HG03432 (cell line): ENCODE results near the gene OBP2A.

Experiments
- ATAC-seq: cut with Tn5 transposase; IDR thresholded peaks from one replicate; pipeline ENCODE4 v1.9.1; 2021; ENCODE audit warnings: mild to moderate bottlenecking, moderate library complexity; ENCODE audit not compliant: unreplicated experiment

Gene OBP2A

DNA sequence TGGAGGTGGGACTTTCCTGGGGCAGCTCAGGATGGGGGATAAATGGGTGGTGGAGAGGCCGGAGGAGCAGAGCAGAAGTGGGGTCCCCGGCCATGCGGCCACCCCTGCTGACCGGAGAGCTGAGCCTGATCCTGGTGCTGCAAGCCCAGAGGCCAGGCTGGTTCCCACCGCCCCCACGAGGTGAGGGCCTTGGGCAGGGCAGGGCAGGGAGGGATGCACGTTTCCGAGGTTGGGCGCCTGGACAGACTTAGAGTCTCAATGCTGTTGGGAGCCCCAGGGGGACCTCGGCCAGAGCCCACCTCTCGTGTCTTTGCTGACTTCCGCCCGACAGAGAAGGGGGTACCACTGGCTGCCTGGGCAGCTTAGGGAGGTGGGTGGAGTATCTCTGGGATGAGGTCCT lies 5.5 kb downstream of the OBP2A start:
- ATAC-seq = no peak

DNA sequence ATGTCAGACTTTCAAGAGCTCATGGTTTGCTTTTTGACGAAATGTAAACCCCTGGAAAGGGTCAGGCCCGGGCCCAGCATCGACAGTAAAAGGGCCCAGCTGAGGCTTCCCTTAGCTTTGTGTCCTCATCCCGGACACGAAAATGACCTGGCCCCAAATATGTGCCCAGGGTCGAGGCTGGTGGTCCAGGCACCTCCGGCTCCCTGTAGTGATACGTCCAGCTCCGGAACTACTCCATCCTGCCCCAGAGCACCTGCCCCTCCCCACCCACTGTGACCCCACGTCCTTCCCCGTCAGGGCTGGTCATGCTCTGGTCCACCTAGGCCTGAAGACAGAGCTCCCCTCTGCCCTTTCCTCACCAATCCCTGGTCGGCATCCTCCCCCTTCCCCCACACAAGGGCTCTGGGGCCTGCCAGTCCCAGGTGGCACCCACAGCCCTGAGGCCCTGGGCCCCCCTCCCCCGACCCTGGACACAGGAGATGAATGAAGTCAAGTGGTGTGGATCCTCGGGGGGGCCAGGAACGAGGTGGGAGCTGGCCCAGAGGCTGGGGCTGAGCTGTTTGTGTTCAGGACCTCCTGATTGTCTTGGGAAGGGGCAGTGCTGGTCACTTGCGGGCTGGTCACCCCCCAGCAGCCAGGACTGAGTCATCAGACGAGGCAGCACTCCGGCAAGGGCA lies 6.2 kb downstream of the OBP2A start:
- no peak for ATAC-seq

DNA sequence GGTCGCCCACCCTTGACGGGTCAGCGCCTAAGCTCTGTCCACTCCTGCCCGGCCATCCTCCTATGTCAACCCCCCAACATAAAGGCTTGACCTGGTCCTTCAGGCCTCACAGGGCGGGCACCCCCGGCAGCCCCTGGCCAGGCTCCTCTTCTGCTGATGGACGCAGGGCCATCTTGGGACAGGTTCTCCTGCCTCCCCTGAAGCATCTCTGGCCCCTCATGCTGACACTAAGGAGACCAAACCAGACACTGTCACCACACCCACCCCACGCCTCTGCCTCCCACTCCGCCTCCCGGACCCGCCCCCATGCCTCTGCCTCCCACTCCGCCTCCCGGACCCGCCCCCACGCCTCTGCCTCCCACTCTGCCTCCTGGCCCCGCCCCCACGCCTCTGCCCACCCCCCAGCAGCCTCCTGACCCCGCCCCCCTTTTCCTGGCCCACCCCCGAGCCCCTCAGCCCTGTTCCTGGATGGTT lies 6.8 kb downstream of the OBP2A start:
- no peak for ATAC-seq

- no peak for ATAC-seq
These were observed 8.8 kb downstream of the OBP2A start for GRCh38 chr9:135554718-135555117.

DNA sequence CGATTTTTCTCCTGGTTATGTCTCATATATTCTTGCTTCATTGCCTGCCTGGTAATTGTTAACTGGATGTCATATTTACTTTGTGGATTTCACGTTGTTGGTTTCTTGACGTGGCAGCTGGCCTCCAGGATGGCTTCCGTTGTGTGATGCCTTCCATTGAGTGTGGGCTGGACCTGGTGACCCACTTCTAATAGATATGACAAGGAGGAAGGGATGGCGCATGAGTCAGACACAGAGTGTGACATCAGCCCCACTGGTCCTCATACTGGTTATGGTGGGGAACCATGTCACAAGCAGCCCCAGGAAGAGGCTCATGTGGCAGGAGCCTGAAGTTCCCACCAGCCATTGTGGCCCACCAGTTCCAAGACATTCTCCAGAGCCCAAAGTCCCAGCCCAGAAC lies 9.3 kb downstream of the OBP2A start:
- no peak for ATAC-seq

DNA sequence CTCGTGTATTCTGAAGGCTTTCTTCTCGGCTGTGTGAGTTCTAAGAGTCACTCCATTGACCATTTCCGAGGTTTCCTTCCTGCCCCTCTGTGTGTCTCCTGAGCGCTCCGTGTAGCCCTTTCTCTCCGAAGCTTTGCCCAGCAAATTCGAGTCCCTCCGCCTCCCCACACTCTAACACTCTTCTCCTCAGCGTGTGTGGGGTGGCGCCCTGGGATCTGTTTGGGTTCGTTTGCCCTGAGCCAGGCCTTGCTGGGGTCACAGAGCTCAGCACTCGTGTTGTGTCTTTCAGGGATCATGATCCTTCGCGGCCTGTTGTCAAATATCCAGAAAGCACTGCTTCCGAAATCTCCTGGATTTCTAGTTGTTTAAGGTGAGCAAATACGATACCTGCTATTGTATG lies 10.0 kb downstream of the OBP2A start:
- ATAC-seq = no peak

GRCh38 chr9:135559606-135560005 lies 13.7 kb downstream of the OBP2A start:
- no peak for ATAC-seq

DNA sequence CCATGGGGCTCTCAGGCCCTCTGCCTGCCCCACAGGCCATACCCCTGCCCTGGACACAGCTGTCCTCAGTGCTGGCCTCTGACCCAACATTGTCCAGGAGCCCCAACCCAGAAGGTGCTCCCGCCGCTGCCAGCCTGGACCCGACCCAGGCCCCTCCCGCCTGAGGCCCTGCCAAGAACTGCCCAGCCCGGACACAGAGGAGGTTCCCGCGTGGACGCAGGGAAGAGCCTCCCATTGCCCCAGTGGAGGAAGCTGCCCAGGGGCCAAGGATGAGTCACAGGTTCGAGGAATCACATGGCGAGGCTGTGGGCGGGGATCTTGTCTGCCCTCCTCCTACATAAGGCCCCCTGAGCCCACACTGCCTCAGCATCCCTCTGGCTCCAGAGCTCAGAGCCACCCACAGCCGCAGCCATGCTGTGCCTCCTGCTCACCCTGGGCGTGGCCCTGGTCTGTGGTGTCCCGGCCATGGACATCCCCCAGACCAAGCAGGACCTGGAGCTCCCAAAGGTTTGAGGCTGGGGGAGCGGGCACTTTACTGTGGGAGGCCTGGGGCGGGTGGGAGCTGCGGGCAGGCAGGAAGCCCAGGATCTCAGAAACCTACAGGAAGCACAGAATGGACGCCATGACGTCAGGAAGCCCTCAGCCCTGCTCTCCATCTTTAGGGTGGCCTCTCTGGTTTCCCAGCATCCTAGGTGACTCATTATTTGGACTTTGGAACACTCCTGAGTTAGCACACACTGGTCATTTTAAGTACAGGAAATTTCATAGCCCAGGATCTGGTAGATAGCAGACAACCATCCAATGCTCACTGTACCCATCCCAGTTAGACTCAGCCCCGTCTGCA lies 15.7 kb downstream of the OBP2A start, which contains the start of gene PAEP:
PAEP (plus strand) TSS at position 366 of the 844 bp plus-strand sequence.
- no peak for ATAC-seq

- ATAC-seq = no peak
These were observed 16.4 kb downstream of the OBP2A start for GRCh38 chr9:135562235-135562745.

GRCh38 chr9:135563039-135563476 lies 17.1 kb downstream of the OBP2A start:
- ATAC-seq = no peak

DNA sequence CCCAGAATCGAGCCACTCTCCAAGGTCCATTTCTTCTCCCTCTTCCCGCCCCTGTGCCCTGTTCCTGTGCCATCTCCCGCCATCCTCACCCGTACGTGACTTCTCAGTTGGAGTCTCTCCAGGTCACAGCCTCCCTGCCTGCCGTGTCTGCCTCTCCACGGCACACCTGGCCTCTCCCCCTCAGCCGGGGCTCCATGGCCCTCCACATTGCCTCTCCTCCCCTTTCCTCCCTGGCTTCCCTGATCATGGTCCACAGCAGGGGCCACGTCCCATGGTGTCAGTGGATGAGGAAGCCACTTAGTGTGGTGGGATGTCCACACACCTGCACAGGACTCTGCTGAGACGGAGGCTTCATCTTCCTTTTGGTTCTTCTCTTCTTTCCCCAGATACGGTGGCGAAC lies 17.9 kb downstream of the OBP2A start:
- ATAC-seq = no peak

- ATAC-seq = no peak
These were observed 19.3 kb downstream of the OBP2A start for GRCh38 chr9:135565141-135565628.

- no peak for ATAC-seq
These were observed 19.7 kb downstream of the OBP2A start for GRCh38 chr9:135565636-135566035.

- ATAC-seq = no peak
These were observed 20.6 kb downstream of the OBP2A start for GRCh38 chr9:135566552-135566951.

DNA sequence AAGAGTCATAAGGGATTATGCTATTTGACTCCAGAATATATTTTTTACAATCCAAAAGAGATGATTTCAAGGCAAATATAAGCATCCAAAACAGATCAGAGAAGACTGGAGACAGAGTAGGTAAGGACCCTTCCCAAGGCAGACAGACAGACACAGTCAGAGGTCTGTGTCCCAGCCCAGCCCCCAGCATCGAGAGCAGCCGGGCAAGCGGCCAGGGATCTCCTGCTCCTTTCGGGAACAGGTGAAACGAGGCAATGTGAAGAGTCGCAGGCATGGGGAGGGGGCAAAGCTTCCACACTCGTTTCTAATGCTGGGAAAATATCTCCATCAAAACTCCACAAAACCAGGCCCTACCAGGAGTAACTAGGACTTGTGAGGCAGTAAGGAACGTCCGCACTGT lies 21.4 kb downstream of the OBP2A start:
- no peak for ATAC-seq

DNA sequence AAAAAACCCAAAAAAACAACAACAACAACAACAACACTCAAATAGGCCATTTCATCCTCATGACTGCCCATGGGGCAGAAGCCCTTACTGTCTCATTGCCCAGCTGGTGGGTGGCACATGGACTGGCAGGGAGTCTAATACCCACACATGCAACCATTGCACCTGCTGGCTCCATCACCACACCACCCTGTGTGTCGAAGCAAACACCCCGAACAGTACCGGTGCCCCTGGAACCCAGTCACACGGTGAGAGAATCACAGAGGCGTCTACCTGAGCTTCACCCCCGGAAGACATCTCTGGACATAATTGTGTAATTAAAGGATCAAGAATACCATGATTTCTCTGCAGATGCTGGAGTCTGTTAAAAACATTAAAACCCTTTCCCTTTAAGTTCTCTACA lies 22.1 kb downstream of the OBP2A start:
- no peak for ATAC-seq

DNA sequence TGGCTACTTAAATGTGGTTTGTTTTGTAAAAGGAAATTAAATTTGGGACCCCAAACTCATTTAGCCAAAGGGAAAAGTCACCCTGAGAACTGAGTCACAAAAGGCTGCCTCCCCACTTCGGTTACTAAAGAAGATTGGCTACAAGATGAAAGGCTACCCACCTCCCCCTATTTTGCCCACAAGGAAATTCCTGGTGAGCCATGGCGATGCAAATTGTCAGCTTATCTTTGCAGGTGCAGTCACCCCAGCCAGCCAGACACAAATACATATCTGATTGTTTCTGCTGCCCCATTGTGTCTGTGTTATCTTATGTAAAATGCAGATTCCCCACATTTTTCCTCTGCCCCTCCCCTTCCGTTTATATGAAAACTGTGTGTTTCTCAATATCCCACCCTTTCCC lies 24.5 kb downstream of the OBP2A start:
- no peak for ATAC-seq

DNA sequence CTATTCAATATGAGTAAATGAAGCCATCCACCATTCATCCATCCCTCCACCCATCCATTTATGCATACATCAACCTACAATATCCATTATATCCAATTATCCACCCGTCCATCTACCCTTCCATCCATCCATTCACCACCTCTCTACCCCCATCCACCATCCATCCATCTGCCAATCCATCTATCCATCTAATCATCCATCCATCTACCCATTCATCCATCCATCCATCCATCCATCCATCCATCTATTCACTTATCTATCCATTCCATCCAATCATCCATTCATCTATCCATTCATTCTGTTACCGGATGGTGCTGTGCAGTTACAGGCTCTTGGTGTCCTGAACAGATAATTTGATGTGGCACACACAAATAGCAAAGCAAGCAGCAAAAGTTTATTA lies 26.3 kb downstream of the OBP2A start:
- ATAC-seq = no peak

GRCh38 chr9:135573124-135573523 lies 27.2 kb downstream of the OBP2A start:
- no peak for ATAC-seq

DNA sequence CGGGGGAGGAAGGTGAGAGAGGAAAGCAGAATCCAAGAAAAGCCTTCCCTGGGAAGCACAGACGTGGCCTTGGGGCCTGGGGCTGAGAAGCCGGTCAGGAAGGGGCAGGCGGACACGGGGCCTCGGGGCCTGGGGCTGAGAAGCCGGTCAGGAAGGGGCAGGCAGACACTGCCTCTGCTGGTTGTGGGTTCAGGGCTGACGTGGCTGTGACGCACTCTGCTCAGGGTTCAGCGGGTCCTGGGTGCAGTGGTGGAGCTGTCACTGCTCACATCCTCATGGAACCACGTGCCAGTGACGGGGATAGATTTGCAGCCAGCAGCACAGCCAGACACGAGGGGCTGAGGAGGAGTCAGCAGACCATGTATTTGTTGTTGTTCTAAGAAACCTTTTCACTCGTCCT lies 28.4 kb downstream of the OBP2A start:
- ATAC-seq = no peak

- no peak for ATAC-seq
These were observed 29.0 kb downstream of the OBP2A start for GRCh38 chr9:135574943-135575342.
